ENCODE data around the gene TMCC2. TPM values are rescaled to one million over a fixed set of nuclear protein-coding genes. Genes with fewer than 3 reads are reported as not detected.

The TMCC2 gene
- total and polyA plus RNA-seq, 2 of the 4 experiments (the other 2 are of a cell fraction): 2.0 to 4.2 TPM

- Histone ChIP-seq H3K4ac (ENCODE audit: low read depth, low read length) (no peak overlapping the region), H2AFZ (replicated peaks; ENCODE audit: low read length, poor library complexity) (no peak overlapping the region), H3K56ac (ENCODE audit: extremely low read depth, insufficient read depth, low read length) (no peak overlapping the region), H3K27me3 (ENCODE audit: control insufficient read depth, insufficient read depth, low read length) (no peaks in the 10 kb centered on the region), H3K9me1 (ENCODE audit: insufficient read depth, low read length) (peaks cover 4% of the 10 kb centered on the region; the same call in 1 of the 2 replicates), H2AK5ac (ENCODE audit: low read depth, low read length) (no peak overlapping the region), H3K4me1 (ENCODE audit: control insufficient read depth, insufficient read depth, low read length) (peaks cover 11% of the 10 kb centered on the region), H2BK15ac (ENCODE audit: low read depth, low read length) (no peak overlapping the region), H3K27ac (ENCODE audit: insufficient read depth, low read length) (peak overlapping the region; percentile 32; the same call in 1 of the 2 replicates), H3K4me2 (ENCODE audit: low read depth, low read length) (peak overlapping the region; percentile 37; the same call in 1 of the 2 replicates), H3K14ac (replicated peaks; ENCODE audit: low read depth, low read length) (no peak overlapping the region), H3K4me3 (ENCODE audit: insufficient read depth, low read depth, low read length) (no peak overlapping the region), H3K36me3 (ENCODE audit: control insufficient read depth, insufficient read depth, low read length) (0 out of 2 replicates have a peak, but pooled peaks cover 2% of the 10 kb centered on the region), H4K5ac (ENCODE audit: low read depth, low read length) (no peak overlapping the region), H3K9ac (ENCODE audit: low read depth, low read length) (no peak overlapping the region), H4K20me1 (ENCODE audit: insufficient read depth, low read length) (no peaks in the 10 kb centered on the region), H4K91ac (ENCODE audit: insufficient read depth, low read depth, low read length) (no peak overlapping the region), H3K9me3 (ENCODE audit: control insufficient read depth, insufficient read depth, low read length) (no peaks in the 10 kb centered on the region), H3K18ac (ENCODE audit: low read depth, low read length) (no peak overlapping the region), H2BK120ac (ENCODE audit: low read depth, low read length) (no peak overlapping the region), H2BK20ac (ENCODE audit: low read depth, low read length) (no peak overlapping the region), H2AK9ac (replicated peaks; ENCODE audit: low read depth, low read length, poor library complexity) (no peak overlapping the region), H3K79me1 (ENCODE audit: low read depth in 1 of 2, low read length in 2 of 2) (no peaks in the 10 kb centered on the region; a peak in 1 of 4 replicates), H4K8ac (ENCODE audit: low read depth in 2 of 2, low read length in 2 of 2) (no peak overlapping the region), H2BK5ac (ENCODE audit: low read depth, low read length, poor library complexity, severe bottlenecking) (no peak overlapping the region), H3K23ac (ENCODE audit: low read depth, low read length) (no peak overlapping the region)
- ChIA-PET POLR2A (ENCODE audit: unreplicated experiment) (no interaction called here), CTCF (interaction anchor here (2.5 kb wide), 1 partner anchor 16 kb away, joined by 7 read pairs; no protein-coding TSS in a partner anchor)
- TF ChIP-seq BHLHE40 (IDR thresholded peaks at IDR 0.05; ENCODE audit: low read depth, low read length): no peak
- no peak for TF ChIP-seq RCOR1 (IDR thresholded peaks at IDR 0.05; ENCODE audit: insufficient replicate concordance, low read length)
- TF ChIP-seq MAZ (IDR thresholded peaks at IDR 0.05; ENCODE audit: borderline replicate concordance, low read depth, low read length): no peak
- no peak for TF ChIP-seq ELK1 (IDR thresholded peaks at IDR 0.05; ENCODE audit: borderline replicate concordance, low read depth, low read length)
- BruUV-seq (replicated peaks): no TSS peak
- DNase-seq (no peak), ATAC-seq (ENCODE audit: low read depth) (peak; percentile 87)
- dilution Hi-C loops (cut with HindIII; ENCODE audit: low sequenced_read_pairs, unreplicated experiment): no loop called here
- in situ Hi-C loops (cut with MboI; ENCODE audit: low sequenced_read_pairs): no loop called here
- intact Hi-C loops (cut with micrococcal nuclease): no loop called here
- 46% methylated on average over 4 of the region's 6 CpGs; no CpG with 5 or more reads in 1 of the 2 experiments for WGBS, 2 experiments (ENCODE audit: extremely low coverage in 2 of 2, insufficient read length in 1 of 2)
Measured at GRCh38 chr1:205240118-205240517, 12.4 kb downstream of the TMCC2 start.
